Spleen (tissue), 11 donors: ENCODE results near the gene MAP4K3. TPM values are rescaled to one million over a fixed set of nuclear protein-coding genes. Genes with fewer than 3 reads are reported as not detected.

Source experiments
- DNase-seq: peaks from one replicate; pipeline ENCODE4 v3.0.0-alpha.2; 2020
- H3K27ac ChIP-seq, 8 donors: fragments of 200-600 bp; sonication (generic) in 7 of 8; 1 replicate in 4 of 8; 2 replicates in 4 of 8; pipeline versions ENCODE4 v1.5.0 to v1.8.0; 2016 to 2021; ENCODE audit warnings: inconsistent platforms in 4 of 8, mild to moderate bottlenecking in 4 of 8, moderate library complexity in 1 of 8
- H3K27me3 ChIP-seq, 7 donors: fragments of 200-600 bp; sonication (generic) in 6 of 7; replicated peaks in 1 of 7; 1 replicate in 4 of 7; 2 replicates in 3 of 7; pipeline versions ENCODE4 v1.5.0 to v1.8.0; 2016 to 2021; ENCODE audit warnings: inconsistent platforms in 3 of 7, mild to moderate bottlenecking in 1 of 7
- H3K36me3 ChIP-seq, 6 donors: fragments of 200-600 bp; sonication (generic) in 5 of 6; 1 replicate in 4 of 6; 2 replicates in 2 of 6; pipeline versions ENCODE4 v1.5.0 to v1.8.0; 2016 to 2021; ENCODE audit warnings: inconsistent platforms in 2 of 6
- H3K4me1 ChIP-seq, 6 donors: fragments of 200-600 bp; sonication (generic) in 5 of 6; 1 replicate in 3 of 6; 2 replicates in 3 of 6; pipeline versions ENCODE4 v1.5.0 to v1.8.0; 2016 to 2021; ENCODE audit warnings: inconsistent platforms in 3 of 6
- H3K4me3 ChIP-seq, 8 donors: fragments of 200-600 bp; sonication (generic) in 7 of 8; 1 replicate in 4 of 8; 2 replicates in 4 of 8; pipeline versions ENCODE4 v1.5.0 to v1.8.0; 2016 to 2021; ENCODE audit warnings: inconsistent platforms in 4 of 8, mild to moderate bottlenecking in 4 of 8, moderate library complexity in 2 of 8
- H3K9me3 ChIP-seq, 8 donors: fragments of 200-600 bp; sonication (generic) in 7 of 8; 1 replicate in 4 of 8; 2 replicates in 4 of 8; pipeline versions ENCODE4 v1.5.0 to v1.8.0; 2016 to 2021; ENCODE audit warnings: inconsistent platforms in 4 of 8
- CTCF ChIP-seq, 11 experiments: fragments of 200-600 bp in 7 of 11; fragments of 450-650 bp in 4 of 11; sonication (generic) in 4 of 11; IDR thresholded peaks in 8 of 11; conservative IDR thresholded peaks in 3 of 11; 1 replicate in 7 of 11; 2 replicates in 4 of 11; pipeline versions ENCODE4 v1.4.0 to v1.8.0; 2016 to 2021; ENCODE audit warnings: antibody characterized with exemption in 11 of 11, inconsistent platforms in 4 of 11, mild to moderate bottlenecking in 1 of 11
- POLR2A ChIP-seq, 3 donors: fragments of 450-650 bp; IDR thresholded peaks; one replicate each; pipeline ENCODE4 v1.5.1; 2017; ENCODE audit warnings: antibody characterized with exemption in 3 of 3, mild to moderate bottlenecking in 1 of 3
- POLR2AphosphoS5 ChIP-seq, 3 donors: sonication (generic); formaldehyde crosslinking; IDR thresholded peaks; one replicate each; pipeline ENCODE4 v1.5.1; 2017; ENCODE audit warnings: antibody characterized with exemption in 3 of 3
- WGBS, 5 donors: extraction: QIAGEN DNeasy Blood & Tissue Kit in 3 of 5; methylation state at CpG; one replicate each; pipeline versions ENCODE4 v1.1.5 to v1.1.7; 2013 to 2018; 5-methylcytosine and 5-hydroxymethylcytosine counted together
- intact Hi-C: fragments of 100-400 bp; cut with DNase I; formaldehyde crosslinking; loops from one replicate; pipeline ENCODE4 v1.15.0; 2023; ENCODE audit warnings: low total_unique reads
- polyA plus RNA-seq, 3 donors: library from polyadenylated mRNA; stranded (reverse); fragments of 200-250 nt; gene quantifications; one replicate each; pipeline ENCODE4 v1.2.1, GENCODE V29; 2013
- total RNA-seq, 7 donors: library from RNA; depleted of rRNA in 3 of 7; stranded (reverse); fragments of >200 nt in 3 of 7; fragmentation: NEBNext Ultra II Directional in 4 of 7; extraction: Animal tissue kit (Norgen Biotek cat#: 25700) in 4 of 7; gene quantifications; one replicate each; pipeline versions ENCODE4 v1.1.0 to v1.2.1, GENCODE V29; 2016 to 2021
- donor health status: healthy with polysubstance abuse.
- donor health status: DM: no; HTN: no; CAD: no; lungs with moderate emphysema.
- donor health status: DM: no; HTN: no; CAD: no.
- donor health status: Bipolar disorder and iron deficiency.
- donor health status: healthy.
- donor health status: DM: no; HTN: no; CAD: no.
- donor health status: DM: yes; HTN: yes; CAD: no.

MAP4K3 gene
- total and polyA plus RNA-seq, 10 donors = 5.8 to 49.5 (median 32.6) TPM

GRCh38 chr2:39433586-39434195, 3.4 kb downstream of the MAP4K3 start:
- 79 to 90% (median 84%) methylated on average over 5 of the region's 5 CpGs for WGBS, 5 donors
- DNase-seq = no peak
- intact Hi-C loops = no loop called here
- no peaks in the 10 kb centered on the region for H3K36me3 ChIP-seq
- H3K9me3 ChIP-seq = no peaks in the 10 kb centered on the region
- no peak for TF ChIP-seq POLR2A (IDR thresholded peaks at IDR 0.05)
- TF ChIP-seq POLR2AphosphoS5 (IDR thresholded peaks at IDR 0.05) = no peak
- TF ChIP-seq CTCF (IDR thresholded peaks at IDR 0.05 in 8 of 11, conservative IDR thresholded peaks at IDR 0.05 in 3 of 11) = no peak
- no peak overlapping the region for H3K27ac ChIP-seq
- no peak overlapping the region for H3K4me3 ChIP-seq
- peaks cover 20 to 81% (median 45%) of the 10 kb centered on the region in 6 donors for H3K4me1 ChIP-seq
- H3K27me3 ChIP-seq = no peaks in the 10 kb centered on the region

GRCh38 chr2:39432701-39433100, 4.4 kb downstream of the MAP4K3 start:
- Histone ChIP-seq H3K4me1 (peaks cover 16 to 76% (median 35%) of the 10 kb centered on the region in 6 donors), H3K4me3 (no peak overlapping the region), H3K27me3 (no peaks in the 10 kb centered on the region), H3K27ac (no peak overlapping the region), H3K36me3 (no peaks in the 10 kb centered on the region), H3K9me3 (no peaks in the 10 kb centered on the region)
- intact Hi-C loops = no loop called here
- no peak for DNase-seq
- TF ChIP-seq POLR2A (IDR thresholded peaks at IDR 0.05) (no peak), CTCF (IDR thresholded peaks at IDR 0.05 in 8 of 11, conservative IDR thresholded peaks at IDR 0.05 in 3 of 11) (no peak), POLR2AphosphoS5 (IDR thresholded peaks at IDR 0.05) (no peak)
- 84 to 93% (median 91%) methylated on average over 5 of the region's 5 CpGs for WGBS, 5 donors

GRCh38 chr2:39431592-39432316, 5.3 kb downstream of the MAP4K3 start:
- intact Hi-C loops = no loop called here
- Histone ChIP-seq H3K36me3 (no peaks in the 10 kb centered on the region), H3K4me1 (peaks cover 16 to 80% (median 37%) of the 10 kb centered on the region in 6 donors), H3K4me3 (no peak overlapping the region), H3K9me3 (no peaks in the 10 kb centered on the region), H3K27ac (peak overlapping the region in 1 of 8 donors; percentile 14), H3K27me3 (no peaks in the 10 kb centered on the region)
- DNase-seq = no peak
- 55 to 71% (median 60%) methylated on average over 3 of the region's 3 CpGs for WGBS, 5 donors
- TF ChIP-seq POLR2A (IDR thresholded peaks at IDR 0.05) = no peak
- TF ChIP-seq POLR2AphosphoS5 (IDR thresholded peaks at IDR 0.05) = no peak
- no peak for TF ChIP-seq CTCF (IDR thresholded peaks at IDR 0.05 in 8 of 11, conservative IDR thresholded peaks at IDR 0.05 in 3 of 11)

- Histone ChIP-seq H3K9me3 (no peaks in the 10 kb centered on the region), H3K36me3 (no peaks in the 10 kb centered on the region), H3K27me3 (no peaks in the 10 kb centered on the region), H3K27ac (no peak overlapping the region), H3K4me1 (peaks cover 9 to 82% (median 22%) of the 10 kb centered on the region in 6 donors), H3K4me3 (no peak overlapping the region)
- 86 to 97% (median 92%) methylated on average over 1 of the region's 1 CpG for WGBS, 5 donors
- TF ChIP-seq CTCF (IDR thresholded peaks at IDR 0.05 in 8 of 11, conservative IDR thresholded peaks at IDR 0.05 in 3 of 11) = no peak
- TF ChIP-seq POLR2A (IDR thresholded peaks at IDR 0.05) = no peak
- TF ChIP-seq POLR2AphosphoS5 (IDR thresholded peaks at IDR 0.05) = no peak
- no peak for DNase-seq
- intact Hi-C loops = no loop called here
Measured at GRCh38 chr2:39429746-39430145, 7.3 kb downstream of the MAP4K3 start.
